Mesenchymal stem cell (in vitro differentiated cells and primary cell): Measurements from ENCODE around the gene MEIG1. TPM values are rescaled to one million over a fixed set of nuclear protein-coding genes. Genes with fewer than 3 reads are reported as not detected.
A peak's percentile ranks its signal among the peaks of the same experiment; 100 is the strongest.

Experiments used
- DNase-seq: peaks from one replicate; pipeline ENCODE4 v3.0.0-alpha.2; 2013
- H2AFZ ChIP-seq: one replicate; pipeline ENCODE4 v1.6.1; 2013; ENCODE audit warnings: low read depth, mild to moderate bottlenecking, control low read depth, inconsistent platforms, low read length, moderate library complexity
- H2AK5ac ChIP-seq: 2 replicates; pipeline ENCODE4 v1.6.1; 2013; ENCODE audit warnings: low read length, moderate library complexity, mild to moderate bottlenecking, inconsistent platforms; ENCODE audit not compliant: severe bottlenecking
- H2BK120ac ChIP-seq: one replicate; pipeline ENCODE4 v1.6.1; 2013; ENCODE audit warnings: low read depth, mild to moderate bottlenecking, inconsistent platforms, low read length, moderate library complexity
- H2BK12ac ChIP-seq, 2 experiments: one replicate each; pipeline ENCODE4 v1.6.1; 2013; ENCODE audit warnings: inconsistent platforms in 2 of 2, low read length in 2 of 2, mild to moderate bottlenecking in 2 of 2, moderate library complexity in 2 of 2, control low read depth in 1 of 2
- H2BK15ac ChIP-seq: one replicate; pipeline ENCODE4 v1.6.1; 2013; ENCODE audit warnings: mild to moderate bottlenecking, low read depth, inconsistent platforms; ENCODE audit not compliant: poor library complexity, severe bottlenecking
- H2BK5ac ChIP-seq: 2 replicates; pipeline ENCODE4 v1.6.1; 2013; ENCODE audit warnings: low read depth, mild to moderate bottlenecking, low read length, control low read depth, inconsistent platforms; ENCODE audit not compliant: poor library complexity, severe bottlenecking
- H3K14ac ChIP-seq, 2 experiments: one replicate each; pipeline ENCODE4 v1.6.1; 2013; ENCODE audit warnings: inconsistent platforms in 2 of 2, low read length in 2 of 2, control low read depth in 1 of 2, mild to moderate bottlenecking in 1 of 2, moderate library complexity in 1 of 2
- H3K18ac ChIP-seq, 2 experiments: one replicate each; pipeline ENCODE4 v1.6.1; 2013; ENCODE audit warnings: inconsistent platforms in 2 of 2, low read length in 2 of 2, control low read depth in 1 of 2, low read depth in 1 of 2, mild to moderate bottlenecking in 1 of 2
- H3K23ac ChIP-seq, 2 experiments: one replicate each; pipeline ENCODE4 v1.6.1; 2013; ENCODE audit warnings: inconsistent platforms in 2 of 2, low read length in 2 of 2, mild to moderate bottlenecking in 2 of 2, moderate library complexity in 2 of 2, control low read depth in 1 of 2
- H3K27ac ChIP-seq: 2 replicates; pipeline ENCODE4 v1.5.1; 2013; ENCODE audit warnings: mild to moderate bottlenecking, moderate library complexity, low read length, control low read depth, inconsistent platforms; ENCODE audit not compliant: poor library complexity, severe bottlenecking
- H3K27me3 ChIP-seq, 2 experiments: 2 replicates each; pipeline versions ENCODE4 v1.6.1 to v1.7.0; 2013; ENCODE audit warnings: low read length in 2 of 2, mild to moderate bottlenecking in 2 of 2, moderate library complexity in 2 of 2, control low read depth in 1 of 2, inconsistent platforms in 1 of 2; ENCODE audit not compliant: control insufficient read depth in 1 of 2, insufficient read depth in 1 of 2
- H3K36me3 ChIP-seq, 2 experiments: 2 replicates each; pipeline versions ENCODE4 v1.6.1 to v1.7.0; 2013; ENCODE audit warnings: low read length in 2 of 2, control low read depth in 1 of 2, inconsistent platforms in 1 of 2, low read depth in 1 of 2, mild to moderate bottlenecking in 1 of 2; ENCODE audit not compliant: insufficient read depth in 2 of 2, control insufficient read depth in 1 of 2
- H3K4ac ChIP-seq, 2 experiments: one replicate each; pipeline ENCODE4 v1.6.1; 2013; ENCODE audit warnings: inconsistent platforms in 2 of 2, low read length in 2 of 2, mild to moderate bottlenecking in 2 of 2, moderate library complexity in 2 of 2, control low read depth in 1 of 2, low read depth in 1 of 2
- H3K4me1 ChIP-seq: 2 replicates; pipeline ENCODE4 v1.6.1; 2013; ENCODE audit warnings: low read depth, low read length, control low read depth; ENCODE audit not compliant: control insufficient read depth, insufficient read depth
- H3K4me2 ChIP-seq: 2 replicates; pipeline ENCODE4 v1.6.1; 2013; ENCODE audit warnings: low read length, mild to moderate bottlenecking, inconsistent platforms; ENCODE audit not compliant: poor library complexity, severe bottlenecking
- H3K4me3 ChIP-seq, 2 experiments: 2 replicates each; pipeline versions ENCODE4 v1.5.1 to v1.7.0; 2013; ENCODE audit warnings: low read length in 2 of 2, mild to moderate bottlenecking in 2 of 2, control low read depth in 1 of 2, low read depth in 1 of 2; ENCODE audit not compliant: insufficient read depth in 1 of 2
- H3K79me1 ChIP-seq: replicated peaks from 2 replicates; pipeline ENCODE4 v1.6.1; 2013; ENCODE audit warnings: mild to moderate bottlenecking, control low read depth, low read length, inconsistent platforms; ENCODE audit not compliant: poor library complexity, severe bottlenecking
- H3K9ac ChIP-seq: 2 replicates; pipeline ENCODE4 v1.7.0; 2013; ENCODE audit warnings: mild to moderate bottlenecking, low read length, moderate library complexity
- H3K9me3 ChIP-seq: 2 replicates; pipeline ENCODE4 v1.7.0; 2013; ENCODE audit warnings: mild to moderate bottlenecking, low read length; ENCODE audit not compliant: control insufficient read depth
- H4K8ac ChIP-seq: one replicate; pipeline ENCODE4 v1.6.1; 2013; ENCODE audit warnings: inconsistent platforms, mild to moderate bottlenecking, low read length, moderate library complexity
- H4K91ac ChIP-seq: one replicate; pipeline ENCODE4 v1.6.1; 2013; ENCODE audit warnings: mild to moderate bottlenecking, low read length, inconsistent platforms
- WGBS: methylation state at CpG from one replicate; pipeline ENCODE4 v1.1.7; 2013; ENCODE audit warnings: mixed read lengths; 5-methylcytosine and 5-hydroxymethylcytosine counted together
- polyA plus RNA-seq, 2 experiments: library from polyadenylated mRNA; stranded (reverse); fragments of 200-250 nt; gene quantifications; one replicate each; pipeline ENCODE4 v1.2.3, GENCODE V29; 2013

Gene MEIG1
- 0.21 TPM for polyA plus RNA-seq (2013, experiment 1 of 2)
- polyA plus RNA-seq (2013, experiment 2 of 2), result 0.21 TPM

DNA sequence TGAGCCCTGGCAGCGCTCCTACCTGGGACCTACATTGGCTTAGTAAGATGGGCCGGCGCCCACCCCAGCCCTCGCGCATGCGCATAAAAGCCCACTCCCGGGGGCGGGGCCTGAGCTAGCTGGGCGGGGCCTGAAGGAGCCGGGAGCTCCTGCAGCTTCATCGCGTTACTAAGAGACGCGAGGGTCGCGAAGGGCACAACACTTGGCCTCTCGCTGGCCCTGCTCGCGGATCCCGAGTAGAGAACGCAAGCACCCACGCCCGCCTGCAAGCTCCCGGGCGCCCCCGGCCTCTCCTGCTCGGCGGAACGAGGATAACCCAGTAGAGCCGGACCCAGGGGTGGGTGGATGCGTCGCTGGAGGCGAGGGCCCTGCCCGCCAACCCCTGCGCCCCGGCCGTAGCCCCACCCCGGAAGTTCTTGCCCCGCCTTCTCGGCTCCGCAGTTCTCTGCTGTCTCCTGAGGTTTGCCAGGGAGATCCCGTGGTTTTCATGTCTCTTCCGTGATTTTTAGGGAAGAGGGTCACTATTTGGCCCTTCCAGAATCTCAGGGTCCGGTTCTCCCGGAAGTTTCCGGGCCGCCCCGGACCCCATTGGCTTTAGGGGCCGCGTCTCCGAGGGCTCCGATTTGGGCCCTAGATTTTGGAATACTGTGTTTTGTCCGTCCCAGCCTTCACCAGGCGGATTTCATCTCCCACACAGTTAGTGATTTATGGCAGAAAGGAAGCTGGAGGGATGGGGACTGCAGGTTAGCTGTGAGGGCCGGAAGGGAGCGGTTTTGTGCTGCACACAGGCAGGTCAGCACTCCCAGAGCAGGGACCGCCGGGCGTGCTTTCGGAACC lies at the start of gene MEIG1:
MEIG1 (plus strand) TSS at position 168 of the 837 bp plus-strand sequence. CDS start 7,081 bp downstream, outside the sequence.
- H2AFZ ChIP-seq, result peak within 1 kb of the TSS; percentile 100
- H4K91ac ChIP-seq, result peak within 1 kb of the TSS; percentile 90
- H3K4me1 ChIP-seq, result peaks cover 4% of the 10 kb centered on the region
- no peaks in the 10 kb centered on the region for H3K36me3 ChIP-seq
- peaks cover 4% of the 10 kb centered on the region for H3K79me1 ChIP-seq
- peak within 1 kb of the TSS; percentile 85 to 92 for H3K4me3 ChIP-seq
- H3K9ac ChIP-seq, result peak within 1 kb of the TSS; percentile 96
- WGBS, result under 1% methylated on average over 58 of the region's 60 CpGs
- H3K27ac ChIP-seq, result peak within 1 kb of the TSS; percentile 98
- peak; percentile 96 for DNase-seq
- H3K4me2 ChIP-seq, result peak within 1 kb of the TSS; percentile 98
- H3K4ac ChIP-seq, result peak within 1 kb of the TSS; percentile 86 to 88
- no peaks in the 10 kb centered on the region for H3K27me3 ChIP-seq
- H2BK15ac ChIP-seq, result peak within 1 kb of the TSS; percentile 93
- H2AK5ac ChIP-seq, result no peak within 1 kb of the TSS
- H4K8ac ChIP-seq, result peak within 1 kb of the TSS; percentile 94
- H3K14ac ChIP-seq, result peak within 1 kb of the TSS in 1 of 2 experiments; percentile 62
- peak within 1 kb of the TSS; percentile 71 for H2BK120ac ChIP-seq
- H3K9me3 ChIP-seq, result no peaks in the 10 kb centered on the region
- peak within 1 kb of the TSS; percentile 82 for H2BK5ac ChIP-seq
- no peak within 1 kb of the TSS for H3K23ac ChIP-seq
- peak within 1 kb of the TSS; percentile 67 to 78 for H2BK12ac ChIP-seq
- peak within 1 kb of the TSS; percentile 90 to 95 for H3K18ac ChIP-seq

DNA sequence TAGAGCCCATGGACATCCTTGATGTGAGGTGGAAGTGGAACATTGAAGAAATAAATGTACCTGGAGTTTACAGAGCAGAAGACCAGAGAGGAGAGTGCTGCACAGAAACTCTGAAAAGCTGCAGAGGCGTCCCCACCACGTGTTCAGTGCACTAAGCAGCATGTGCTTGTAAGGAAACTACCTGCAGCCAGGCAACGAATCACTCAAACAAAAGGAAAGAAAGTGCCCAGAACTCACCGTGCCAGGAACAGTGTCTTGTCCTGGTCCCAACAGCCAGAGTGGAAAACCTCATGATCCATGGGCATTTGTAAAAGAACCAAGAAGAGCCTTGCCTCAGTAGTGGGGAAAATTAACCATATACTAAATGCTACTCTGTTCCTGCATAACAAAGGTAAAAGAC lies 48.2 kb upstream of the MEIG1 start:
- peaks cover 18% of the 10 kb centered on the region for H3K79me1 ChIP-seq
- no peak overlapping the region for H3K27ac ChIP-seq
- H2BK15ac ChIP-seq, result no peak overlapping the region

DNA sequence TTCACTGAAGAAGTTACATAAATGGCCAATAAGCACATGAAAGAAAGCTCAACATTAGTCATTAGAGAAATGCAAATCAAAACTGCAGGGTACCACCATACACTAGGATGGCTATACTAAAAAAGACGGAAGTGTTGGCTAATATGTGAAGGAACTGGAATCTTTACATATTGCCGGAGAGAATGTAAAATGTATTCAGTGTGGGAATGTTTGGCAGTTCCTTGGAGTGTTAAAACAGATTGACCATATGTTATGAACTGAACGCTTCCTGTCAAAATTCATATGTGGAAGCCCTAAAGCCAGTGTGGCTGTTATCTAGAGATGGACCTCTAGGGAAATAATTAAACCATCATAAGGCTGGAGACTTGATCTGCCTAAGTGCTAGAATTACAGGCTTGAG lies 47.4 kb upstream of the MEIG1 start:
- H2BK5ac ChIP-seq, result no peak overlapping the region
- 100% methylated on average over 3 of the region's 3 CpGs for WGBS
- no peak overlapping the region for H2BK12ac ChIP-seq
- no peak overlapping the region for H2BK120ac ChIP-seq
- H3K14ac ChIP-seq, result no peak overlapping the region
- H2AK5ac ChIP-seq, result no peak overlapping the region
- peaks cover 17% of the 10 kb centered on the region for H3K79me1 ChIP-seq
- H3K4me2 ChIP-seq, result no peak overlapping the region
- no peaks in the 10 kb centered on the region for H3K27me3 ChIP-seq
- no peak overlapping the region for H3K23ac ChIP-seq
- H3K9me3 ChIP-seq, result peaks cover 14% of the 10 kb centered on the region
- H3K27ac ChIP-seq, result no peak overlapping the region
- H3K9ac ChIP-seq, result no peak overlapping the region
- H3K4ac ChIP-seq, result no peak overlapping the region
- no peaks in the 10 kb centered on the region for H3K4me1 ChIP-seq
- H3K36me3 ChIP-seq, result peaks cover 19 to 91% of the 10 kb centered on the region in 2 experiments
- no peak overlapping the region for H2AFZ ChIP-seq
- no peak for DNase-seq
- no peak overlapping the region for H4K8ac ChIP-seq
- no peak overlapping the region for H4K91ac ChIP-seq
- no peak overlapping the region for H3K4me3 ChIP-seq
- H2BK15ac ChIP-seq, result no peak overlapping the region
- H3K18ac ChIP-seq, result no peak overlapping the region

More for the DNA sequence above, 48.2 kb upstream of the MEIG1 start:
- no peak overlapping the region for H2BK5ac ChIP-seq
- no peak overlapping the region for H2BK12ac ChIP-seq
- peaks cover 7% of the 10 kb centered on the region for H3K9me3 ChIP-seq
- H2AK5ac ChIP-seq, result no peak overlapping the region
- H2BK120ac ChIP-seq, result no peak overlapping the region
- no peak overlapping the region for H3K23ac ChIP-seq
- WGBS, result 91% methylated on average over 4 of the region's 4 CpGs
- H3K14ac ChIP-seq, result no peak overlapping the region
- no peaks in the 10 kb centered on the region for H3K27me3 ChIP-seq
- no peak overlapping the region for H3K18ac ChIP-seq
- H3K4me2 ChIP-seq, result no peak overlapping the region
- H4K8ac ChIP-seq, result no peak overlapping the region
- no peak overlapping the region for H2AFZ ChIP-seq
- no peak overlapping the region for H3K9ac ChIP-seq
- H3K36me3 ChIP-seq, result peaks cover 20 to 91% of the 10 kb centered on the region in 2 experiments
- no peak overlapping the region for H3K4me3 ChIP-seq
- H3K4me1 ChIP-seq, result no peaks in the 10 kb centered on the region
- H3K4ac ChIP-seq, result no peak overlapping the region
- DNase-seq, result no peak
- no peak overlapping the region for H4K91ac ChIP-seq

GRCh38 chr10:14916600-14916999 lies 42.6 kb upstream of the MEIG1 start:
- Histone ChIP-seq H3K4me1 (no peaks in the 10 kb centered on the region), H2BK120ac (no peak overlapping the region), H2BK12ac (no peak overlapping the region), H2BK5ac (no peak overlapping the region), H3K36me3 (peaks cover 27 to 90% of the 10 kb centered on the region in 2 experiments), H4K8ac (no peak overlapping the region), H3K27me3 (no peaks in the 10 kb centered on the region), H3K9me3 (peaks cover 24% of the 10 kb centered on the region), H3K27ac (no peak overlapping the region), H3K14ac (no peak overlapping the region), H3K4ac (no peak overlapping the region), H3K9ac (no peak overlapping the region), H3K23ac (no peak overlapping the region), H3K79me1 (peaks cover 16% of the 10 kb centered on the region), H3K18ac (no peak overlapping the region), H3K4me2 (no peak overlapping the region), H3K4me3 (no peak overlapping the region), H2AFZ (no peak overlapping the region), H2AK5ac (no peak overlapping the region), H4K91ac (no peak overlapping the region), H2BK15ac (no peak overlapping the region)
- WGBS, result 100% methylated on average over 1 of the region's 2 CpGs
- no peak for DNase-seq
